Measurements from ENCODE around the gene RNASE2. TPM values are rescaled to one million over a fixed set of nuclear protein-coding genes. Genes with fewer than 3 reads are reported as not detected.
"Not testable (repeated sequence)": the region's sequence is repeated elsewhere in the genome, so short reads cannot be mapped to it uniquely, and the experiment has no call there.

The RNASE2 gene
- 0.82 TPM for total RNA-seq

DNA sequence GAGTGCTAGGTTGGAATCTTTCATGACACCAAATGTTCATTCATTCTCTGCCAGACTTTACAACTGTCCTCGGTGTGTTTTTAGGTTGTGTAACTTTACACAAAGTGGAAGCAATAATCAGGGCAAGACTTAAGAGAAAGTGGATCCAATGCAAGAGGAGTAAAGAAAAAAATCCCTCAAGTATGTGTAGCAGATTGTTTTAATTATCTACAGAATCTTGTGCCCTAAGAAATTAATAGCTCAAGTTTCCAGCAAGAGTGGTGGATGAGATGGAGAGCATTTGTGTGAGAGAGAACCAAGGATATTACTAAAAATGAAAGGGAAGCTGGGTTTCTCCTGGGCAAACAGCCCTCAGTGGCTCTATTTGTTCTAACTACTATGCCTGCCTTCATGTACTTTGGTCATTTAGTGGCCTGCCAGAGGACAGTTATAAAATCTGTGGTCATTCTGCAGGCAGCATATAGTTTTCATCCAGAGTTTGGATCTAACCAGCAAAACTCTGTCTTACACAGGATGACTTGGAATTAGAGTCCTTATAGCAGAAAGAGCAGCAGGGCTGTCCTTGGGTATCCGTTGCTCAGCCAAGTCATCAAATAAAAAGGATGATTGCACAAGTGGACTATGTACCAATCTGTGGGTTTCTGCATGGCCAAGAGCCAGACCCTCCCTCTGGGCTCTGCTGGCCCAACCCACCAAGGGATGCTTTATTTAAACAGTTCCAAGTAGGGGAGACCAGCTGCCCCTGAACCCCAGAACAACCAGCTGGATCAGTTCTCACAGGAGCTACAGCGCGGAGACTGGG is at the start of gene RNASE2:
TSS of gene RNASE2 (plus strand) at position 752 of the 802 bp plus-strand sequence. CDS start 285 bp downstream, outside the sequence.
- not testable (repeated sequence) for DNase-seq

DNA sequence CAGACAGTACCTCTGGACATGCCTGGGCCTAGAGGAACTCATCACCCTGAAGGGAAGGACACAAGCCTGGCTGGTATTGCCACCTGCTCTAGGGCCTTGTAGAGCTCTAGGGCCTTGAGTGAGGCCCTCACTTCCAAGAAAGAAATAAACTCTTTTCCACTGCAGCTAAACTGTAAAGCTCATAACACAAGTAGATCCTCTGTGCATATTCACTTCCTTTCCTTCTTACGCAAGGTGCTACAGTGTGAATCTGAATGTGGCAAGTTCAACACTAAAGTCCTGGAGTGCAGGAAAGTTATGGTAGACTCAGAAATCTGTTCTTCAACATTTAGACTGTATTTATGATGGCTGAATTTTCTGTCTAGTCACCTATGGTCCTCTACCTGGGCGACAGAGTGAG is 49.6 kb upstream of the RNASE2 start:
- DNase-seq = no peak

GRCh38 chr14:20907214-20907613 is 48.1 kb upstream of the RNASE2 start:
- DNase-seq = no peak

DNA sequence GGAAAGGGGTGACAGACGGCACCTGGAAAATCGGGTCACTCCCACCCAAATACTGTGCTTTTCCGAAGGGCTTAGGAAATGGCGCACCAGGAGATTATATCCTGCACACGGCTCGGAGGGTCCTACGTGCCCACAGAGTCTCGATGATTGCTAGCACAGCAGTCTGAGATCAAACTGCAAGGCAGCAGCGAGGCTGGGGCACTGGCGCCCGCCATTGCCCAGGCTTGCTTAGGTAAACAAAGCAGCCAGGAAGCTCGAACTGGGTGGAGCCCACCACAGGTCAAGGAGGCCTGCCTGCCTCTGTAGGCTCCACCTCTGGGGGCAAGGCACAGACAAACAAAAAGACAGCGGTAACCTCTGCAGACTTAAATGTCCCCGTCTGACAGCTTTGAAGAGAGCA is 44.5 kb upstream of the RNASE2 start:
- DNase-seq = not testable (repeated sequence)

DNA sequence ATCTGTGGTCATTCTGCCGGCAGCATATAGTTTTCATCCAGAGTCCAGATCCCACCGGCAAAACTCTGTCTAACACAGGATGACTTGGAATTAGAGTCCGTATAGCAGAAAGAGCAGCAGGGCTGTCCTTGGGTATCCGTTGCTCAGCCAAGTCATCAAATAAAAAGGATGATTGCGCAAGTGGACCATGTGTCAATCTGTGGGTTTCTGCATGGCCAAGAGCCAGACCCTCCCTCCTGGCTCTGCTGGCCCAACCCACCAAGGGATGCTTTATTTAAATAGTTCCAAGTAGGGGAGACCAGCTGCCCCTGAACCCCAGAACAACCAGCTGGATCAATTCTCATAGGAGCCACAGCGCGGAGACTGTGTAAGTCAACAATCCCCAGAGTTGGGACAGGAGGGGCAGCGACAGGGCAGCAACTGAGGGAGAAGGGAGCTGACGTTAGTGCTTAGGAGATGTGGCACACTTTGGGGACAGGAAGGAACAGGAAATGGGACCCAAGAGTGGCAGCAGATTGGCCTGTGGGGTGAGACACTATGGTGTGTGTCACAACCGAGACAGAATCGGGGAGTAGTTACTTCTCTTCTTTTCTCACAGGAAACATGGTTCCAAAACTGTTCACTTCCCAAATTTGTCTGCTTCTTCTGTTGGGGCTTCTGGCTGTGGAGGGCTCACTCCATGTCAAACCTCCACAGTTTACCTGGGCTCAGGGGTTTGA is 36.1 kb upstream of the RNASE2 start:
- not testable (repeated sequence) for DNase-seq

DNA sequence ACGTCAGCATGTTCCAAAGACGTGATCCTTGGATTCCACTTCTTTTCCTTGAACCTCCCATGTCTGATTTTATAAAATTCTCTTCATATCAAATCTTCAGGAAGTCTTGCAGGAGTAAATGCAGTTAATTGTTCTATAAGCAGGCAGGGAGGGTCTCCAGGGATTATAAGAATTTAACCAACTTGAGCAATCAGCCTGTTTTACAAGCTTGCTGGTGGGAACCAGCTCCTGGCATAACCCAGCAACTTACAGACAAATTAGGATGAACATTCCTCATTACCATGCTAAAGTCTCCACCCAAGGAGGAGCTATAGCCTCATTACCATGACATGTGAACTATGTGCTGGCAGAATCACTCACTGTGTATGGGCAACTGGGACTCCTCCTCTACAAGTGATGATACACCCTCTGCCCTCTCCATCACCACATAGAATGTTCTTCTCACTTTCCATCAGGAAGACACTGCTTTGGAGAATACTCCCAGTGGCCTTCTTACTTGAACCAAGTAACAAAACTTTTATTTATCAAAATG is 31.5 kb upstream of the RNASE2 start:
- DNase-seq = not testable (repeated sequence)

- no peak for DNase-seq
Measured at GRCh38 chr14:20934148-20934762, 21.0 kb upstream of the RNASE2 start.

- DNase-seq = no peak
Measured at GRCh38 chr14:20935303-20935984, 19.8 kb upstream of the RNASE2 start.

DNA sequence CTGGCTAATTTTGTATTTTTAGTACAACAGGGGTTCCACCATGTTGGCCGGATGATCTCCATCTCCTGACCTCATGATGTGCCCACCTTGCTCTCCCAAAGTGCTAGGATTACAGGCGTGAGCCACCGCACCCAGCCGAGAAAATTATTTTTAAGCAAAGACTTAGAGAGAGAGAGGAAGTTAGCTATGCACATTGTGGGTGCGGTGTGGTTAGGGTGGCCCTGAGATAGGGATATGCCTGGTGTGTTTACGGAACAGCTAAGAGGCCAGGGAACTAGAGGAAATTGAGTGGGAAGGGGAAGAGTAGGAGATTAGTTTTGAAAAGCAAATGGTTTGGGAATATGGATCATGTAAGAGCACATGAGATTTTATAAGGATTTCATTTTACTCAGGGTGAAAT is 10.1 kb upstream of the RNASE2 start:
- not testable (repeated sequence) for DNase-seq

GRCh38 chr14:20946707-20947106 is 8.6 kb upstream of the RNASE2 start:
- not testable (repeated sequence) for DNase-seq

GRCh38 chr14:20955538-20955873 is 219 bp downstream of the RNASE2 start:
- DNase-seq = not testable (repeated sequence)

GRCh38 chr14:20956376-20956976 is 1.2 kb downstream of the RNASE2 start:
- DNase-seq = no peak

- not testable (repeated sequence) for DNase-seq
Measured at GRCh38 chr14:20958946-20959345, 3.7 kb downstream of the RNASE2 start.

- DNase-seq = no peak
Measured at GRCh38 chr14:20969336-20969735, 14.0 kb downstream of the RNASE2 start.

- DNase-seq = no peak
Measured at GRCh38 chr14:20970647-20970982, 15.3 kb downstream of the RNASE2 start.

DNA sequence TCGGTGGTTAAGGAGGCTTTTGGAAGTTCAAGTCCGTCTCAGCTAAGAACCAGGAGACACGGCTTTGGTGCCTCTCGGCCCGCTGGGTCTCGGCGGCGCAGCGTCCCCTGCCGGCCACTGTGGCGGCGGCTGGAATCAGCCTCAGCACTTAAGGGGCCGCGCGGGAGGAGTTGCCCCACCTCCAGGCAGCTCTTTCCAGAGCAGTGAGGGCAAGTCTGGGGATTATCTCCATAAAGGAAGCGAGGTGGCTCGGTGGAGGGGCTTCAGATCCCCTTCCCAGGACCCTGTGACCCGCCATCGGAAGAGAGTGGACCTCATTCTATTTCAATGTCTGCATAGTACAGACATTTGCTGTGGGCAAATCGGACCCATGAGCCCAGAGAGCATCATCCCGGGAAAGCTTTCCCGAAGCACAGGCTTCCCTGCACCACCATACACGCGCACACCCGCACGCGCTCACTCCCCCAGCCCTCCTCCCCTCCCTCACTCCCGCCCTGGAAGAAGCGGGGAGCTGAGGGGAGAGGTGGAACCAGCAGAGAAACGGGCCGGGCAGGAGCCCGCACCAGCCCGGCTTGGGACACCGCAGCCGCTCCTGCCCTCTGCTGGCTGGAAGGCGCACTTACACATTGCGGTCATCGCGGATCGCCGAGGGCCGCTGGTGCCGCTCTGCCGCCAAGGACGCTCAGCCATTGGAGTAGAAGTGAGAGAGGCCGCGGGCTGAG is 15.9 kb downstream of the RNASE2 start:
- DNase-seq = peak; percentile 91

- DNase-seq = no peak
Measured at GRCh38 chr14:20971705-20972021, 16.4 kb downstream of the RNASE2 start.

DNA sequence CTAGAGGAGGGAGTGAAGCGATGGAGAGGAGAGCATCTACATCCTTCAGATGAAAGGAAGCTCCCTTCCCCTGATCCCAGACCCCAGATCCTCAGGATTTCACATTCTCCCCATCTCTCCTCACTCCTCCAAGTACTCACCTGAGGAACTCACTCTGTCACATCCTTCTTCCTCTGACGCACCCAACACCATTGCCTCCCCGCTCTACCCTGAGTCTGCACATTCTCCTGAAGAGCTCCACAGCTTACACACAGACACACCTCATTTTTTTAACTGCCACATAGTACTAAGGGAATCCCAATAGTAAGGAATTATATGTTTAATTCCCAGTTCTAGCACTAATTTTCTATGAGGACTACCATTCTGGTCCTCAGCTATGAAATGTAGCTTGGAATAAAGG is 18.2 kb downstream of the RNASE2 start:
- DNase-seq = no peak

DNA sequence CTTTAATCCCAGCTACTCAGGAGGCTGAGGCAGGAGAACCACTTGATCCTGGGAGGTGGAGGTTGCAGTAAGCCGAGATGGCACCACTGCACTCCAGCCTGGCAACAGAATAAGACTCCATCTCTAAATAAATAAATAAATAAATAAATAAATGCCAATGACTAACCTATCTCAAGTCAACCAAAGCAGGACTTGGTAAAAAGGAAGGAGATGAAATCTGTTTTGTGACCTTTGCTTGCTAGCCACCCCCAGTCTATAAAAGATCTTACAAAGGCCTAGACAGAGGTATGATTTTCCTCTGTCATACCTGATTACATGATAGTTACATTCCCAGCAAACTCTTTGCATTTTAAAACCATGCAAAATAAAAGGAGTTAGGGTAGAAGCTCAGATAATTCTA is 21.0 kb downstream of the RNASE2 start:
- DNase-seq = no peak

DNA sequence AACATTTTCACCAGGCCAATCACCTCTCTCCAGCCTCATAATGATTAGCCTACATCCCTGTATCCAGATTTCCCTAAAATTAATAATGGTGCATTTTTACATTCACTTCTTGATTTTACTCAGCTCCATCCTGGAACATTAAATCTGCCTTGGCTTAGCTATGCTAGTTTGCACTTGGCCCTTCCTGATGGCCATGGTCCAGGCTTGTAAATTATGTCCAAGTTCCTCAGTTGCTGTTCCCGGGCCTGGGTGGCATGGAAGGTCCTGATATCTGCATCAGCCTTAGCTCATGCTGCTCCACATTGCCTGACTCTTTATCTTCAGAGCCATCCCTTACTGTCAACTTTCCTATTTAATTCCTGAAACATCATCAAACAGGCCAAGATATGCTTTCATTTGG is 23.4 kb downstream of the RNASE2 start:
- DNase-seq = no peak

DNA sequence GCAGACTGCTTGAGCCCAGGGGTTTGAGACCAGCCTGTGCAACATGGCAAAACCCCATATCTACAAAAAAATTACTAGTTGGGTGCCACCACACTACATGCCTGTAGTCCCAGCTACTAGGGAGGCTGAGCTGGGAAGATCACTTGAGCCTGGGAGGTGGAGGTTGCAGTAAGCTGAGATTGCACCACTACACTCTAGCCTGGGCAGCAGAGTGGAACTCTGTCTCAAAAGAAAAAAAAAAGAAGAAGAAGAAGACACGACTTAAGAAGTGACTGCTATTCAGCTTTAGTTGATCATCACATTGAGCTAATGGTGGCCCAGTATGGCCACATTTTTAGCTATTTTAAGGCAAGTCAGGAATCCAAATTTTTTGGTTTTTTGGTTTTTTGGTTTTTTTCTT is 25.6 kb downstream of the RNASE2 start:
- DNase-seq = no peak

All from tongue (tissue), 2 donors.